ENCODE data around the gene PEX11A. TPM values are rescaled to one million over a fixed set of nuclear protein-coding genes. Genes with fewer than 3 reads are reported as not detected.

The PEX11A gene, protein sequence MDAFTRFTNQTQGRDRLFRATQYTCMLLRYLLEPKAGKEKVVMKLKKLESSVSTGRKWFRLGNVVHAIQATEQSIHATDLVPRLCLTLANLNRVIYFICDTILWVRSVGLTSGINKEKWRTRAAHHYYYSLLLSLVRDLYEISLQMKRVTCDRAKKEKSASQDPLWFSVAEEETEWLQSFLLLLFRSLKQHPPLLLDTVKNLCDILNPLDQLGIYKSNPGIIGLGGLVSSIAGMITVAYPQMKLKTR
- 1 to 10 TPM; 1.6 to 2.2 TPM for total RNA-seq

DNA sequence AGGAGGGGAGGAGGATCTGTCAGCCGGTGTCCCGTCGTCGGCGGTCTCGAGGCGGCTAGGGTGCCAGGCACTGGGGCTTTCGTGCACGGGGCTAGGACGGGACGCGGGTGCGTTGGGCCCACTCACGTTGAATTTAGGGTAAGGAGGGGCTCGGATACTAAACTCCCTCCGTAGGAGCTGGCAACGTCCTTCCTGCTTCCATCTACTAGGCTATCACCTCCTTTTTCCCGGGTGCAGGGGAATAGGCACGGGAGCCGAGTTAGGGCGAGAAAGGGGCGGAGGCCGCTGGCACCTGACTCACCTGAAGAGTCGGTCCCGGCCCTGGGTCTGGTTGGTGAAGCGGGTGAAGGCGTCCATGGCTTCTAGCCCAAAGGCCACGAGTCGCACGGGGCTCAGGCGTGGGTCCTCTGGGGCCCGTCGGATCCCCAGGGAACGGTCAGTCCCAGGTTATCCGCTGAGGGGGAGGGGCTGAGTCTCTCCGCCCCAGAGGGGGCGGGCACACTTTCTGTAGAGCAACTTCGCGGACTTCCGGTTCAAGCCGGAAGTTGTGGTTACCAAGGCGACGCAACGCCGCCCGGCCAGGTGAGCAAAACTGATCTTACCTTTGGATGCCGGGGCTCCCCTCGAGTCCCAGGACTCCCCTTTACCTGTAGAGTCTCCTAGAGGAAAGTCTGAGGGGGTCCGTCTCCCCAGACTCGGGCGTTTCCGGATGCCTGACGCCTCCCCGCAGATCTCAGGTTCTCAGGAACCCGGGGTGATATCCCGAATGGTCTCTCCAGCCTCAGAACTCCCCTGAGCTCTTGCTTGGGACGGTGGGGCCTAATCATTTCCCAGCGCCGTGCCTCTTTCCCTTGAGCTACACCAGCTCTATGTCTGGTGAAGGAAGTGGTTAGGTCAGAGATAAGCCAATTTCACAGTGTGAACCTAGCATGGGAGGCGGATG is at the start of gene PEX11A, which contains the start of gene WDR93:
PEX11A (minus strand) TSS at position 479 of the 943 bp plus-strand sequence; CDS start at position 357, 122 bp downstream.
WDR93 (plus strand) TSS at position 536 of the 943 bp plus-strand sequence. CDS start 10,936 bp downstream, outside the sequence.
- Mint-ChIP-seq H3K9me3 (ENCODE audit: low read depth) (no peaks in the 10 kb centered on the region), H3K27ac (peak within 1 kb of the TSS; percentile 46), H3K27me3 (peaks cover 6% of the 10 kb centered on the region), H3K4me3 (peak within 1 kb of the TSS; percentile 83), H3K36me3 (no peaks in the 10 kb centered on the region), H3K4me1 (peaks cover 12% of the 10 kb centered on the region)
- DNase-seq, result peak; percentile 82
- peak; percentile 95 for ATAC-seq
- CTCF ChIA-PET, result no interaction called here

DNA sequence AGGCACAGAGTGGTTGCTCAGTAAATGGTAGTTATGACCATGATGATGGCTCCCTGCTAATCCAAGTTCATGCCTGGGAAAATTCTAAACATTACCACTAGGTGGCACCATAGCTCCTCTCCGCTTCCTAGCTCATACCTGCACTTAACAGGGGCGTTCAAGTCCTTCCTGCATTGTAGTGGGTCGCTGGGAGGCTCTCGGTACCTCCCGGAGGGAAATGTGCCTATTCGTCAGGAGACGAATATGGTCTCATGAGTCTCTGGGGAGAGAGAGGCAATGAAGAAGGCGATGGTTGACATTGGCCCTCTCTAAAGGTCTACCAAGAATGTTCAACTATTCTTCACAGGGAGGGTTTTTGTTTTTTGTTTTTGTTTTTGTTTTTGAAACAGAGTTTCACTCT is 49.6 kb upstream of the PEX11A start:
- ATAC-seq (peak; percentile 95), DNase-seq (peak; percentile 71)
- Mint-ChIP-seq H3K9me3 (ENCODE audit: low read depth) (no peaks in the 10 kb centered on the region), H3K4me3 (no peak overlapping the region), H3K36me3 (no peaks in the 10 kb centered on the region), H3K4me1 (peaks cover 3% of the 10 kb centered on the region), H3K27ac (no peak overlapping the region), H3K27me3 (peaks cover 2% of the 10 kb centered on the region)
- CTCF ChIA-PET, result interaction anchor here (0.7 to 4.7 kb wide), 28 partner anchors 9 to 378 kb away, joined by 3 to 61 read pairs (median 4); partner anchors contain the start of genes AP3S2 and MESP1

GRCh38 chr15:89735773-89736172 is 45.2 kb upstream of the PEX11A start:
- CTCF ChIA-PET, result interaction anchor here (1.6 kb wide), 1 partner anchor 139 kb away, joined by 6 read pairs; no protein-coding TSS in a partner anchor
- Mint-ChIP-seq H3K27ac (no peak overlapping the region), H3K27me3 (peaks cover 21% of the 10 kb centered on the region)

DNA sequence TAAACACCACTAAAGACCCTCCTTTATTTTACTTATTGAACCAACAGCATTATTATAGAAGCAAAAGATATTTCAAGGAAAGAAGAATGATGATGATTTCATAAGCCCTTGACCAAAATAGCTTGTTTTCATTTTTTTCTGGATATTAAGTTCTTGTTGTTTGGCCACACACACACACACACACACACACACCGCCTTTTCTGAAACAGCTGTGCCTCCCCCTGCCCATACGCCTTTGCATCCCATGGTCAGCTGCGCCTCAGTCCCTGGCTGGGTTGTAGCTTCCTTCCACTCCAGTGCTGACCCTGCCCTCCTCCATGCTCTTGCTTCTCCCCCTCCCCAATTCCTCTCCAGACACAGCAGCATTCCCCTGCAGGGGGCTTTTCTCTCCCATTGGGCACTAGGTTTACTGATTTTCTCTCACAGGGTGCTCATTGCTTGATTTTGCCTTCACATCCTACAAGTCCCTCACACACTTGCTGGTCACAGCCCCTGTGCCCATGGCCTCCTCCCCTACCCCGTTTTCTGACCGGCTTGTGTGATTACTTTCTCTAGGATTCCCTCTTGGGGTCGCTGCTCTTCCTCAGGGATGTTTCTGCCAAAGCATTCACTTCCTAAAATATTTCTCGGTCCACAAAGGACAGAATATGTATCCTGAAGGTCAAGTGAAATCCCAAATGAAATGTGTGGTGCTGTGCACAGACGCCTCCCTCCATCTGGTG is 42.1 kb upstream of the PEX11A start:
- no peak for DNase-seq
- Mint-ChIP-seq H3K27me3 (peaks cover 21% of the 10 kb centered on the region), H3K4me3 (no peak overlapping the region), H3K27ac (no peak overlapping the region), H3K9me3 (ENCODE audit: low read depth) (no peaks in the 10 kb centered on the region), H3K36me3 (no peaks in the 10 kb centered on the region), H3K4me1 (no peaks in the 10 kb centered on the region)
- CTCF ChIA-PET, result interaction anchor here (0.6 to 1.2 kb wide), 2 partner anchors 61 to 142 kb away, joined by 3 to 4 read pairs; no protein-coding TSS in a partner anchor
- ATAC-seq, result no peak

More at GRCh38 chr15:89735773-89736172, 45.2 kb upstream of the PEX11A start:
- no peak for DNase-seq
- Mint-ChIP-seq H3K4me3 (no peak overlapping the region), H3K4me1 (peaks cover 3% of the 10 kb centered on the region), H3K36me3 (no peaks in the 10 kb centered on the region), H3K9me3 (ENCODE audit: low read depth) (no peaks in the 10 kb centered on the region)
- no peak for ATAC-seq

DNA sequence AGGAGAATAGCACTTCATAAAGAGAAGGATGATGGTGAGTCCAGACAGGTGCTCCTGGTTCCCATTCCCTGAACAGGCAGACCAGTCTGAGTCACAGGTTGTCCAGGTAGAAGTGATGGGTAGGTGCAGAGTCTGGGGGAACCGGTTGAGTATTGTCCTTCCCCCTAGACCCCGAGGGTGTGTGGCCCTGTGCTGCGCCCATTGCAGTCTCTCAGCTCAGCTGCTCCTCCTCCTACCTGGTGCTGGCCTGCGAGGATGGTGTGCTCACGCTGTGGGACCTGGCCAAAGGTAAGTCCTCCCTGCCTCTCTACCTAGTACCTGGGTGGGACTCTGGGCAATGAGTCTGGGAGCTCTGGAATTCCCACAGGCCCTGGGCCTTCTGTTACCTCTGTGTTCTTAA is 40.7 kb upstream of the PEX11A start:
- H3K27ac Mint-ChIP-seq, result no peak overlapping the region
- H3K9me3 Mint-ChIP-seq (ENCODE audit: low read depth), result no peaks in the 10 kb centered on the region
- no peaks in the 10 kb centered on the region for H3K4me1 Mint-ChIP-seq
- no peak for DNase-seq
- no peak overlapping the region for H3K4me3 Mint-ChIP-seq
- peaks cover 33% of the 10 kb centered on the region for H3K27me3 Mint-ChIP-seq
- CTCF ChIA-PET, result interaction anchor here (1.2 to 2.0 kb wide), 2 partner anchors 9 to 144 kb away, joined by 4 to 8 read pairs; no protein-coding TSS in a partner anchor
- no peaks in the 10 kb centered on the region for H3K36me3 Mint-ChIP-seq
- ATAC-seq, result no peak

GRCh38 chr15:89728254-89728653 is 37.7 kb upstream of the PEX11A start:
- no peak overlapping the region for H3K4me3 Mint-ChIP-seq
- no peaks in the 10 kb centered on the region for H3K4me1 Mint-ChIP-seq
- DNase-seq (no peak), ATAC-seq (no peak)
- H3K9me3 Mint-ChIP-seq (ENCODE audit: low read depth), result peaks cover 3% of the 10 kb centered on the region
- H3K27me3 Mint-ChIP-seq, result peaks cover 26% of the 10 kb centered on the region
- peaks cover 3% of the 10 kb centered on the region for H3K36me3 Mint-ChIP-seq
- CTCF ChIA-PET, result interaction anchor here (2.2 to 3.2 kb wide), 2 partner anchors 12 to 33 kb away, joined by 6 to 20 read pairs; no protein-coding TSS in a partner anchor
- H3K27ac Mint-ChIP-seq, result no peak overlapping the region

GRCh38 chr15:89725064-89725463 is 34.5 kb upstream of the PEX11A start:
- CTCF ChIA-PET, result no interaction called here
- ATAC-seq, result no peak
- Mint-ChIP-seq H3K27ac (no peak overlapping the region), H3K36me3 (peaks cover 3% of the 10 kb centered on the region), H3K9me3 (ENCODE audit: low read depth) (peaks cover 3% of the 10 kb centered on the region), H3K4me3 (no peak overlapping the region), H3K4me1 (no peaks in the 10 kb centered on the region), H3K27me3 (peaks cover 36% of the 10 kb centered on the region)
- DNase-seq, result no peak

GRCh38 chr15:89724621-89725020 is 34.1 kb upstream of the PEX11A start:
- Mint-ChIP-seq H3K27me3 (peaks cover 36% of the 10 kb centered on the region), H3K4me3 (no peak overlapping the region), H3K36me3 (peaks cover 3% of the 10 kb centered on the region), H3K4me1 (no peaks in the 10 kb centered on the region), H3K27ac (no peak overlapping the region), H3K9me3 (ENCODE audit: low read depth) (peaks cover 3% of the 10 kb centered on the region)
- CTCF ChIA-PET, result no interaction called here
- no peak for ATAC-seq
- DNase-seq, result no peak

GRCh38 chr15:89723031-89723430 is 32.5 kb upstream of the PEX11A start:
- Mint-ChIP-seq H3K27ac (no peak overlapping the region), H3K36me3 (peaks cover 3% of the 10 kb centered on the region), H3K4me1 (no peaks in the 10 kb centered on the region), H3K4me3 (no peak overlapping the region), H3K27me3 (peaks cover 39% of the 10 kb centered on the region), H3K9me3 (ENCODE audit: low read depth) (peaks cover 3% of the 10 kb centered on the region)
- CTCF ChIA-PET, result interaction anchor here (1.0 kb wide), 1 partner anchor 17 kb away, joined by 4 read pairs; no protein-coding TSS in a partner anchor
- no peak for ATAC-seq
- DNase-seq, result no peak

- Mint-ChIP-seq H3K36me3 (no peaks in the 10 kb centered on the region), H3K9me3 (ENCODE audit: low read depth) (no peaks in the 10 kb centered on the region), H3K27ac (no peak overlapping the region), H3K4me3 (no peak overlapping the region), H3K4me1 (no peaks in the 10 kb centered on the region), H3K27me3 (peaks cover 21% of the 10 kb centered on the region)
- no peak for DNase-seq
- no peak for ATAC-seq
- CTCF ChIA-PET, result no interaction called here
Measured at GRCh38 chr15:89714775-89715174, 24.2 kb upstream of the PEX11A start.

GRCh38 chr15:89707577-89707976 is 17.0 kb upstream of the PEX11A start:
- peaks cover 40% of the 10 kb centered on the region for H3K27me3 Mint-ChIP-seq
- H3K4me3 Mint-ChIP-seq, result no peak overlapping the region
- no peaks in the 10 kb centered on the region for H3K9me3 Mint-ChIP-seq (ENCODE audit: low read depth)
- no peak overlapping the region for H3K27ac Mint-ChIP-seq
- ATAC-seq (no peak), DNase-seq (no peak)
- no peaks in the 10 kb centered on the region for H3K36me3 Mint-ChIP-seq
- CTCF ChIA-PET, result interaction anchor here (0.5 kb wide), 1 partner anchor 263 kb away, joined by 3 read pairs; no protein-coding TSS in a partner anchor
- H3K4me1 Mint-ChIP-seq, result no peaks in the 10 kb centered on the region

- H3K4me1 Mint-ChIP-seq, result no peaks in the 10 kb centered on the region
- no peak overlapping the region for H3K4me3 Mint-ChIP-seq
- CTCF ChIA-PET, result interaction anchor here (1.4 kb wide), 1 partner anchor 34 kb away, joined by 3 read pairs; no protein-coding TSS in a partner anchor
- ATAC-seq (no peak), DNase-seq (no peak)
- H3K9me3 Mint-ChIP-seq (ENCODE audit: low read depth), result no peaks in the 10 kb centered on the region
- H3K36me3 Mint-ChIP-seq, result no peaks in the 10 kb centered on the region
- H3K27me3 Mint-ChIP-seq, result peaks cover 42% of the 10 kb centered on the region
- no peak overlapping the region for H3K27ac Mint-ChIP-seq
Measured at GRCh38 chr15:89704411-89704810, 13.9 kb upstream of the PEX11A start.
